Ectodermal cell (in vitro differentiated cells): ENCODE measurements around the gene SMARCD2. TPM values are rescaled to one million over a fixed set of nuclear protein-coding genes. Genes with fewer than 3 reads are reported as not detected.
"Not testable (repeated sequence)": the region's sequence is repeated elsewhere in the genome, so short reads cannot be mapped to it uniquely, and the experiment has no call there.

Source experiments
- H3K27ac ChIP-seq: 2 replicates; pipeline ENCODE4 v1.7.0; 2013; ENCODE audit warnings: mild to moderate bottlenecking, low read depth, low read length; ENCODE audit not compliant: insufficient read depth, poor library complexity, severe bottlenecking
- H3K27me3 ChIP-seq: 2 replicates; pipeline ENCODE4 v1.7.0; 2013; ENCODE audit warnings: mild to moderate bottlenecking, low read length; ENCODE audit not compliant: insufficient read depth, control insufficient read depth, poor library complexity, severe bottlenecking
- H3K36me3 ChIP-seq: one replicate; pipeline ENCODE4 v1.7.0; 2013; ENCODE audit warnings: low read length; ENCODE audit not compliant: control insufficient read depth, insufficient read depth
- H3K4me1 ChIP-seq: one replicate; pipeline ENCODE4 v1.7.0; 2013; ENCODE audit warnings: low read length; ENCODE audit not compliant: control insufficient read depth, insufficient read depth
- H3K4me3 ChIP-seq: 2 replicates; pipeline ENCODE4 v1.7.0; 2013; ENCODE audit warnings: low read depth, low read length, control low read depth; ENCODE audit not compliant: insufficient read depth
- H3K9me3 ChIP-seq: 2 replicates; pipeline ENCODE4 v1.7.0; 2013; ENCODE audit warnings: mild to moderate bottlenecking, low read length, moderate library complexity; ENCODE audit not compliant: control insufficient read depth
- WGBS, 2 experiments: methylation state at CpG; one replicate each; pipeline ENCODE4 v1.1.7; 2013; ENCODE audit warnings: missing lambda C conversion rate in 2 of 2; 5-methylcytosine and 5-hydroxymethylcytosine counted together
- polyA plus RNA-seq, 4 experiments: library from polyadenylated mRNA; stranded (reverse); fragments of 50-300 nt; gene quantifications; one replicate each; pipeline ENCODE4 v1.2.3, GENCODE V29; 2013

SMARCD2 gene
- polyA plus RNA-seq (2013, experiment 1 of 4) = 68.9 TPM
- polyA plus RNA-seq (2013, experiment 2 of 4) = 69.5 TPM
- 52.2 TPM for polyA plus RNA-seq (2013, experiment 3 of 4)
- 61.8 TPM for polyA plus RNA-seq (2013, experiment 4 of 4)

DNA sequence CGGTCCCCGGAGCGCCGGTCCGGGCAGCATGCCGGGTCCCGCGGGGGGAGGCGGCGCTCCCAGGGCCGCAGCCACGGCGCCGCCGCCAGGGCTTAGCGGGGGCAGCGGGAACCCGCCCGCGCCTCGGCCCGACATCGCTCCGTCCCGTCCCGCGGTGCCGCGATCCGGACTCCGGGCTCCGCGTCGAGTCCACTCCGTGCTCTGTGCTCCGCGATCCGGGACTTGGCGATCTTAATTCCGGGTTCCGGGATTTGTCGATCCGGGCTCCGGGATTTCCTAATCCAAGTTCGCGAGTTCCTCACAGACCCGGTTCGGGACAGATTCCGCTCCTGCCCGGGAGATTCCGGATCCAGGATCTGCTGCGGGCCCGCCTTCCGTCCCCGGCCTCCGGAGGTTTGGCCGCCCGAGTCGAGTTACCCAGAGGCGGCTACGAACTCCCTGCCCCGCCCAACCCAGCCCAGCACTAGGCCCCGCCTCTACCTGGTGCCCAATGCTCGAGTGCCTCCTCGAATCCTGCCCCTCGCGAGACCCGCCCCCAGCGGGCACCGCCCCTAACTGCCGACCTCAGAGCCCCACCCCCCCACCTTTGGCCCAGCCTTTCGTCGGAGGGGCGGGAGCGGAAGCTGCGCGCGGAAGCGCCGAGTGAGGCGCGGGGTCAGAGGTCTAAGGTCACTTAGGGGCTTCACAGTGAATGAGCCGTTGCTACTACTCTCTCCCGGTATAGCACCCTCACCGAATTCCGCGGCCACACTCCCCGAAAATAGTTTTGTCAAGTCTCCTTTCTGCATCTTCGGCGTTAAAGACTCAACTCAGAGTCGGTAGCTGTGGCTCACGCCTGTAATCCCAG lies at the start of gene SMARCD2:
Gene SMARCD2 (minus strand): TSS at position 146 of the 847 bp plus-strand sequence. CDS start 11 bp downstream, at position 135.
- Histone ChIP-seq H3K27ac (peak within 1 kb of the TSS; percentile 45), H3K9me3 (no peaks in the 10 kb centered on the region), H3K4me1 (peaks cover 26% of the 10 kb centered on the region), H3K4me3 (peak within 1 kb of the TSS; percentile 80), H3K36me3 (no peaks in the 10 kb centered on the region), H3K27me3 (peaks cover 28% of the 10 kb centered on the region)
- WGBS, 2 experiments = 1 to 2% methylated on average over 92 of the region's 92 CpGs

DNA sequence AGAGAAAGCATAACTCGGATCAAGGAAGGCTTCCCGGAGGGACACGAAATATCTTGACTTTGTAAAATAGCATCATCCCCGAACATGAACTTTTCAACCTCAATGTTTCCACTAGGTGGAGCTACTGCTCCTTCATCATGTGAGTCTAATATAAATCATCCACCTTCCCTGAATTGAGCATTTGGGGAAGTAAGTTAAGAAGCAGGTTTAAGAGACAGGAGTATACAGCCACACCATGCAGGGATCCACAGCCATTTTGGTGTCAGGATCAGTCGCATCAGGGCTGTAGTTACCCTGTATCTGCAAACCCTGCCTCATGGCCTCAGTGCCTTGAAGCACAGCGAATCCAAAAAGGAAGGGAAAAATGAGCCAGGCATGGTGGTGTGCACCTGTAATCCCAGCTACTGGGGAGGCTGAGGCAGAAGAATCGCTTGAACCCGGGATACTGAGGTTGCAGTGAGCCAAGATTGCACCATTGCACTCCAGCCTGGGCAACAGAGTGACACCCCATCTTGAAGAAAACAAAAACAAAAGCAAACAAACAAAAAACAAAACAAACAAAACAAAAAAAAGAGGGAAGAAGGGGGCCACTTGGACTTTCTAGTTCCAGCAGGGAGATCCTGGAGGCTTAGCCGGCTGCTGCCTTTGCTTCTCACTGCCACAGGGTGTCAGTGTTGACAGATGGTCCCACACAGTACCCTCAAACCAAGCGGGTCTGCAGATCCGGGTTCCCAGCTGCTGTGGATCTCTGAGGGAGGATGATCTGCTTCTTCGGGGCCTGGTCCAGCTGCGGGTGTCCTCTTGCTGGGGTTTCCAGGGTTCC lies 46.8 kb upstream of the SMARCD2 start:
- H3K9me3 ChIP-seq, H3K4me1 ChIP-seq, H3K27me3 ChIP-seq, H3K27ac ChIP-seq, H3K36me3 ChIP-seq, H3K4me3 ChIP-seq: not testable (repeated sequence)
- 58 to 68% methylated on average over 13 of the region's 13 CpGs for WGBS, 2 experiments

DNA sequence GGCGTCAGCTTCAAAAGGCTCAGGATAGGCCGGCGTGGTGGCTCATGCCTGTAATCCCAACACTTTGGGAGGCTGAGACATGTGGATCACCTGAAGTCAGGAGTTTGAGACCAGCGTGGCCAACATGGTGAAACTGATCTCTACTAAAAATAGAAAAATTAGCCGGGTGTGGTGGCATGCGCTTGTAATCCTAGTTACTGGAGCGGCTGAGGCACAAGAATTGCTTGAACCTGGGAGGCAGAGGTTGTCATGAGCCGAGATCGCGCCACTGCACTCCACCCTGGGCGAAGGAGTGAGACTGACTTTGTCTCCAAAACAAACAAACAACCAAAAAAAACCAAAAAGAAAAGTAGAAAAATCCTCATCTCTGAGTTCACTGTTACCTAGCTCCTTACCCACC lies 42.6 kb upstream of the SMARCD2 start:
- not testable (repeated sequence) for H3K36me3 ChIP-seq, H3K27me3 ChIP-seq, H3K9me3 ChIP-seq, H3K4me3 ChIP-seq, H3K27ac ChIP-seq, H3K4me1 ChIP-seq
- WGBS, 2 experiments = 88 to 94% methylated on average over 9 to 11 of the region's 11 CpGs

DNA sequence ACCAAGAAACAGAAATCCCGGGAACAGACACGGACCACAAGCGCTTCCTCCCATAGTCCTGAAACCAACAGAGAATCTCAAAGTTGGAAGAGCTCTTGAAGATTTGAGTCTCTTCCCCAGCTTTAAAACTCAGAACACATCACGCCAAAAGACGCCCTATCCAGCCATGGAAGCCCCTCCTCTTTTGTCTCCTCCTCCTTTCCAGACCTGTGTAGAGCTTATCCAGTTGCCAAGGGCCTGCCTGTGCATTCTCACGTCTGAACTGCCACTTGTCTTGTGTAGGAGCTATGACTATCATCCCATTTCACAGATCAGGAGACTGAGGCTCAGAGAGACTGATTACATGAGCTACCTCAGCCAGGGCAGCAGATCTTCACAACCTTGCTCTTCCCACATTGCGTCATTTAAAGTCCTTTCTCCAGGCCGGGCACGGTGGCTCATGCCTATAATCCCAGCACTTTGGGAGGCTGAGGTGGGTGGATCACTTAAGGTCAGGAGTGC lies 40.2 kb upstream of the SMARCD2 start:
- H3K4me3 ChIP-seq, H3K27me3 ChIP-seq, H3K27ac ChIP-seq, H3K36me3 ChIP-seq, H3K4me1 ChIP-seq, H3K9me3 ChIP-seq: not testable (repeated sequence)
- WGBS, 2 experiments = 88 to 90% methylated on average over 9 of the region's 9 CpGs

DNA sequence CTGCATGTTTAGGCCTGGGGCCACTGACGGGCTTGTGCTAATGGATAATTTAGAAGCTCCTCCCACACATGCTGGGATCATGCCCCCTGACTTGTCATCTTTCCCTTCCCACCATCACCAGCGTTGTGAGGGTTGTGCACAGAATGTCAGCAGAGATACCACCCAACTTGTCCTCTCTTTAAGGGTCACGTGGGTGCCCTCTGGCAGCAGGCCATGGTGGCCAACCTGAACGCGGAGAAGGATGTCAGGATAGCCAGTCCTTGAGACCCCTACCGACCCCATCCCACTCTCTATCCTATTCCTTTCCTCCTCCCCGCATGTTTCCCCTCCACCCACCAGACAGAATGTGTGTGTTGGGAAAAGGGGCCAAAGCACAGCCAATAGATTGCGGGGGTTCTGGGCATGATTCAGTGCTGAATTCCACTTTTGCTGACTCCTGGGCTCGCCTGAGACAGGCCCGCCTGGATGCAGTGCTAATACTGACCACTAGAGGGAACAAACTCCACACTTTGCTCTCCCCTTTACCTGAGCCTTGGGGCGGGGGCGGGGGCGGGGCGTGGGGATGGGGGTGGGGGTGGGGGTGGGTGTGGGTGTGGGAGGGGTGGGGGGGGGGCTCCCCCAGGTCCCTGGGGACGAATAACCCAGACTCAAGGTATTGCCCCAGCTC lies 39.6 kb upstream of the SMARCD2 start, which contains the start of gene GH2:
Gene GH2 (minus strand): TSS at position 10 of the 667 bp plus-strand sequence. CDS start 143 bp downstream, outside the sequence.
- no peaks in the 10 kb centered on the region for H3K27me3 ChIP-seq
- no peak within 1 kb of the TSS for H3K4me3 ChIP-seq
- WGBS, 2 experiments = 65 to 66% methylated on average over 10 to 11 of the region's 15 CpGs
- no peaks in the 10 kb centered on the region for H3K9me3 ChIP-seq
- H3K4me1 ChIP-seq = no peaks in the 10 kb centered on the region
- H3K27ac ChIP-seq = no peak within 1 kb of the TSS
- no peaks in the 10 kb centered on the region for H3K36me3 ChIP-seq

DNA sequence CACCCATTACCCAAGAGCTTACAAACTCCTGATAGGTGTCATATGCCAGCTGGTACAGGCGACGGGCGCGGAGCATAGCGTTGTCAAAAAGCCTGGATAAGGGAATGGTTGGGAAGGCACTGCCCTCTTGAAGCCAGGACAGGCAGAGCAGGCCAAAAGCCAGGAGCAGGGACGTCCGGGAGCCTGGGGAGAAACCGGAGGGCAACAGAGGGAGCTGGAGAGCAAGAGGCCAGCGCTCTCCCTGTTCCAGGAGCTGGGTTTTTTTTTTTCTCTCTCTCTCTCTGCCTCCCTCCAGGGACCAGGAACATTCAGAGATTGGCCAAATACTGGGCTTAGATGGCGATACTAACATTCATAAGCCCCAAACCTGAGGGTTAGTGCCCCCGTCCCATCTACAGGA lies 38.9 kb upstream of the SMARCD2 start:
- H3K27me3 ChIP-seq, H3K9me3 ChIP-seq, H3K27ac ChIP-seq, H3K36me3 ChIP-seq, H3K4me3 ChIP-seq, H3K4me1 ChIP-seq: not testable (repeated sequence)
- 49 to 50% methylated on average over 11 of the region's 11 CpGs for WGBS, 2 experiments

DNA sequence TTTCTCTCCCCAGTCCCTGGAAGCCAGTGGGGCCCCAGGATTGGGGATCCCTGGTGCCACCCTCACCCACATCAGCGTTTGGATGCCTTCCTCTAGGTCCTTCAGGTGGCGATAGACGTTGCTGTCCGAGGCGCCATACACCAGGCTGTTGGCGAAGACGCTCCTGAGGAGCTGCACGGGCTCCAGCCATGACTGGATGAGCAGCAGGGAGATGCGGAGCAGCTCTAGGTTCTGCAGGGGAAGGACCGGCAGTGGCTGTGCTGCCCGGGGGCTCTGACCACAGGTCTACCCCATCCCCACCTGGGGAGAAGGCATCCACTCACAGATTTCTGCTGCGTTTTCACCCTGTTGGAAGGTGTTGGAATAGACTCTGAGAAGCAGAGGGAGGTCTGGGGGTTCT lies 38.2 kb upstream of the SMARCD2 start:
- no peaks in the 10 kb centered on the region for H3K27me3 ChIP-seq
- H3K27ac ChIP-seq = no peak overlapping the region
- H3K4me3 ChIP-seq = no peak overlapping the region
- no peaks in the 10 kb centered on the region for H3K4me1 ChIP-seq
- H3K36me3 ChIP-seq = no peaks in the 10 kb centered on the region
- 90 to 93% methylated on average over 12 of the region's 12 CpGs for WGBS, 2 experiments
- H3K9me3 ChIP-seq = no peaks in the 10 kb centered on the region

DNA sequence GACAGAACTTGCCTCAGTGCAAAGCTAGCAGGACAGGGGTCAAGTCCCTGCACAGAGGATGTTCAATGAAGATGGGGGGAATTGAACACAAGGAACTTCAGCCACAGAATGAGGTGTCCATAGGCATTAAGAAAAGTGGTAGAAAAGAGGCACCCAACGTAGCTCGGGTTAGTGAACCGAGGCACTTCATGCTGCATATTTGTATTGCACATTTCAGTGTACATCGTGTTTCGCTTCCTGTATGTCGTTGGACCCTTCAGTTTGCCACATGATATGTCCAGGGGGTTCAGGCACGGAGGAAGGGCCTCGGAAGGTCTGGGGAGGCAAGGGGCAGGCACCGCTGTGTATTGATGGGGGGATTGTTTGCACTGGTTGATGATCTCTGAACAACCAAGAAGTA lies 35.9 kb upstream of the SMARCD2 start:
- WGBS, 2 experiments = 93 to 95% methylated on average over 9 of the region's 9 CpGs
- not testable (repeated sequence) for H3K4me1 ChIP-seq

DNA sequence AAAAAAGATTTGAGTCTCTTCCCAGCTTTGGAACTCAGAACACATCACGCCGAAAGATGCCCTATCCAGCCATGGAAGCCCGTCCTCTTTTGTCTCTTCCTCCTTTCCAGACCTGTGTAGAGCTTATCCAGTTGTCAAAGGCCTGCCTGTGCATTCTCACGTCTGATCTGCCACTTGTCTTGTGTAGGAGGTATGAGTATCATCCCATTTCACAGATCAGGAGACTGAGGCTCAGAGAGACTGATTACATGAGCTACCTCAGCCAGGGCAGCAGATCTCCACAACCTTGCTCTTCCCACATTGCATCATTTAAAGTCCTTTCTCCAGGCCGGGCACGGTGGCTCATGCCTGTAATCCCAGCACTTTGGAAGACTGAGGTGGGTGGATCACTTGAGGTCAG lies 32.2 kb upstream of the SMARCD2 start:
- H3K27me3 ChIP-seq = not testable (repeated sequence)
- WGBS, 2 experiments = 88 to 90% methylated on average over 6 of the region's 6 CpGs

More for the DNA sequence above, 35.9 kb upstream of the SMARCD2 start:
- not testable (repeated sequence) for H3K9me3 ChIP-seq, H3K36me3 ChIP-seq, H3K4me3 ChIP-seq, H3K27ac ChIP-seq, H3K27me3 ChIP-seq

More for the DNA sequence above, 32.2 kb upstream of the SMARCD2 start:
- not testable (repeated sequence) for H3K36me3 ChIP-seq, H3K27ac ChIP-seq, H3K4me1 ChIP-seq, H3K4me3 ChIP-seq, H3K9me3 ChIP-seq
